Measurements from ENCODE around the gene B3GALNT1. TPM values are rescaled to one million over a fixed set of nuclear protein-coding genes. Genes with fewer than 3 reads are reported as not detected.
A peak's percentile ranks its signal among the peaks of the same experiment; 100 is the strongest.

Gene B3GALNT1
- total and polyA plus RNA-seq, 5 donors from 2014 or later, result 0.06 to 0.47 TPM; not detected in 3

- H3K9me3 ChIP-seq (ENCODE audit: control insufficient read depth in 2 of 2, low read length in 2 of 2), result no peaks in the 10 kb centered on the region
- H3K4me3 ChIP-seq (ENCODE audit: low read depth, low read length), result no peak overlapping the region
- no peak overlapping the region for H3K27ac ChIP-seq (ENCODE audit: insufficient read depth, low read length, poor library complexity, severe bottlenecking)
- no peaks in the 10 kb centered on the region for H3K27me3 ChIP-seq (ENCODE audit: control insufficient read depth, insufficient read depth, low read length)
- no peaks in the 10 kb centered on the region for H3K4me1 ChIP-seq (ENCODE audit: control insufficient read depth, insufficient read depth, low read length, poor library complexity, severe bottlenecking)
- Mint-ChIP-seq H3K9me3 (no peaks in the 10 kb centered on the region), H3K27ac (no peak overlapping the region), H3K27me3 (peaks cover 4% of the 10 kb centered on the region), H3K4me1 (no peaks in the 10 kb centered on the region), H3K36me3 (no peaks in the 10 kb centered on the region), H3K4me3 (no peak overlapping the region)
- ATAC-seq (ENCODE audit: low read depth in 2 of 2), result no peak
- no peak for DNase-seq
- H3K36me3 ChIP-seq (ENCODE audit: control insufficient read depth, insufficient read depth, low read length), result no peaks in the 10 kb centered on the region
Observed at GRCh38 chr3:161072751-161073150, 32.4 kb downstream of the B3GALNT1 start.

- Mint-ChIP-seq H3K4me1 (no peaks in the 10 kb centered on the region), H3K4me3 (no peak overlapping the region)
Observed at GRCh38 chr3:161072211-161072621, 32.9 kb downstream of the B3GALNT1 start.

GRCh38 chr3:161070980-161071663 lies 34.0 kb downstream of the B3GALNT1 start:
- peaks cover under 1% of the 10 kb centered on the region for H3K27me3 Mint-ChIP-seq
- no peak overlapping the region for H3K27ac Mint-ChIP-seq
- no peak overlapping the region for H3K4me3 Mint-ChIP-seq
- Histone ChIP-seq H3K9me3 (ENCODE audit: control insufficient read depth in 2 of 2, low read length in 2 of 2) (no peaks in the 10 kb centered on the region), H3K27ac (ENCODE audit: insufficient read depth, low read length, poor library complexity, severe bottlenecking) (no peak overlapping the region), H3K4me1 (ENCODE audit: control insufficient read depth, insufficient read depth, low read length, poor library complexity, severe bottlenecking) (no peaks in the 10 kb centered on the region), H3K4me3 (ENCODE audit: low read depth, low read length) (no peak overlapping the region), H3K27me3 (ENCODE audit: control insufficient read depth, insufficient read depth, low read length) (no peaks in the 10 kb centered on the region), H3K36me3 (ENCODE audit: control insufficient read depth, insufficient read depth, low read length) (no peaks in the 10 kb centered on the region)
- no peak for ATAC-seq (ENCODE audit: low read depth in 2 of 2)
- DNase-seq, result no peak
- no peaks in the 10 kb centered on the region for H3K4me1 Mint-ChIP-seq
- no peaks in the 10 kb centered on the region for H3K9me3 Mint-ChIP-seq
- H3K36me3 Mint-ChIP-seq, result no peaks in the 10 kb centered on the region

More at GRCh38 chr3:161072211-161072621, 32.9 kb downstream of the B3GALNT1 start:
- no peaks in the 10 kb centered on the region for H3K36me3 Mint-ChIP-seq
- H3K27me3 ChIP-seq (ENCODE audit: control insufficient read depth, insufficient read depth, low read length), result no peaks in the 10 kb centered on the region
- no peaks in the 10 kb centered on the region for H3K36me3 ChIP-seq (ENCODE audit: control insufficient read depth, insufficient read depth, low read length)
- H3K4me1 ChIP-seq (ENCODE audit: control insufficient read depth, insufficient read depth, low read length, poor library complexity, severe bottlenecking), result no peaks in the 10 kb centered on the region
- ATAC-seq (ENCODE audit: low read depth in 2 of 2) (no peak), DNase-seq (peak in 1 of 3 donors; percentile 71)
- H3K27me3 Mint-ChIP-seq, result peaks cover 4% of the 10 kb centered on the region
- no peaks in the 10 kb centered on the region for H3K9me3 Mint-ChIP-seq
- H3K27ac ChIP-seq (ENCODE audit: insufficient read depth, low read length, poor library complexity, severe bottlenecking), result no peak overlapping the region
- H3K9me3 ChIP-seq (ENCODE audit: control insufficient read depth in 2 of 2, low read length in 2 of 2), result no peaks in the 10 kb centered on the region
- no peak overlapping the region for H3K4me3 ChIP-seq (ENCODE audit: low read depth, low read length)
- no peak overlapping the region for H3K27ac Mint-ChIP-seq

GRCh38 chr3:161070252-161070930 lies 34.8 kb downstream of the B3GALNT1 start:
- Histone ChIP-seq H3K4me3 (ENCODE audit: low read depth, low read length) (no peak overlapping the region), H3K27ac (ENCODE audit: insufficient read depth, low read length, poor library complexity, severe bottlenecking) (no peak overlapping the region), H3K27me3 (ENCODE audit: control insufficient read depth, insufficient read depth, low read length) (no peaks in the 10 kb centered on the region), H3K9me3 (ENCODE audit: control insufficient read depth in 2 of 2, low read length in 2 of 2) (no peaks in the 10 kb centered on the region), H3K36me3 (ENCODE audit: control insufficient read depth, insufficient read depth, low read length) (no peaks in the 10 kb centered on the region), H3K4me1 (ENCODE audit: control insufficient read depth, insufficient read depth, low read length, poor library complexity, severe bottlenecking) (no peaks in the 10 kb centered on the region)
- ATAC-seq (ENCODE audit: low read depth in 2 of 2), result no peak
- no peaks in the 10 kb centered on the region for H3K27me3 Mint-ChIP-seq
- H3K4me1 Mint-ChIP-seq, result no peaks in the 10 kb centered on the region
- H3K27ac Mint-ChIP-seq, result no peak overlapping the region
- no peaks in the 10 kb centered on the region for H3K36me3 Mint-ChIP-seq
- H3K4me3 Mint-ChIP-seq, result no peak overlapping the region
- no peaks in the 10 kb centered on the region for H3K9me3 Mint-ChIP-seq
- DNase-seq, result no peak

- H3K27me3 Mint-ChIP-seq, result no peaks in the 10 kb centered on the region
- Histone ChIP-seq H3K4me3 (ENCODE audit: low read depth, low read length) (no peak overlapping the region), H3K9me3 (ENCODE audit: control insufficient read depth in 2 of 2, low read length in 2 of 2) (no peaks in the 10 kb centered on the region), H3K4me1 (ENCODE audit: control insufficient read depth, insufficient read depth, low read length, poor library complexity, severe bottlenecking) (no peaks in the 10 kb centered on the region), H3K27ac (ENCODE audit: insufficient read depth, low read length, poor library complexity, severe bottlenecking) (no peak overlapping the region), H3K36me3 (ENCODE audit: control insufficient read depth, insufficient read depth, low read length) (no peaks in the 10 kb centered on the region), H3K27me3 (ENCODE audit: control insufficient read depth, insufficient read depth, low read length) (no peaks in the 10 kb centered on the region)
- no peak overlapping the region for H3K27ac Mint-ChIP-seq
- H3K36me3 Mint-ChIP-seq, result no peaks in the 10 kb centered on the region
- H3K4me1 Mint-ChIP-seq, result no peaks in the 10 kb centered on the region
- no peak overlapping the region for H3K4me3 Mint-ChIP-seq
- ATAC-seq (ENCODE audit: low read depth in 2 of 2) (peak; percentile 46 to 52), DNase-seq (peak in 1 of 3 donors; percentile 22)
- no peaks in the 10 kb centered on the region for H3K9me3 Mint-ChIP-seq
Observed at GRCh38 chr3:161069511-161070251, 35.5 kb downstream of the B3GALNT1 start.

GRCh38 chr3:161067335-161067734 lies 37.8 kb downstream of the B3GALNT1 start:
- no peaks in the 10 kb centered on the region for H3K9me3 Mint-ChIP-seq
- no peak overlapping the region for H3K27ac ChIP-seq (ENCODE audit: insufficient read depth, low read length, poor library complexity, severe bottlenecking)
- H3K9me3 ChIP-seq (ENCODE audit: control insufficient read depth in 2 of 2, low read length in 2 of 2), result no peaks in the 10 kb centered on the region
- no peaks in the 10 kb centered on the region for H3K27me3 Mint-ChIP-seq
- no peak overlapping the region for H3K27ac Mint-ChIP-seq
- no peaks in the 10 kb centered on the region for H3K27me3 ChIP-seq (ENCODE audit: control insufficient read depth, insufficient read depth, low read length)
- DNase-seq (no peak), ATAC-seq (ENCODE audit: low read depth in 2 of 2) (no peak)
- no peaks in the 10 kb centered on the region for H3K4me1 ChIP-seq (ENCODE audit: control insufficient read depth, insufficient read depth, low read length, poor library complexity, severe bottlenecking)
- H3K4me3 Mint-ChIP-seq, result no peak overlapping the region
- no peaks in the 10 kb centered on the region for H3K36me3 Mint-ChIP-seq
- H3K4me1 Mint-ChIP-seq, result no peaks in the 10 kb centered on the region
- no peaks in the 10 kb centered on the region for H3K36me3 ChIP-seq (ENCODE audit: control insufficient read depth, insufficient read depth, low read length)
- no peak overlapping the region for H3K4me3 ChIP-seq (ENCODE audit: low read depth, low read length)

- Mint-ChIP-seq H3K4me1 (no peaks in the 10 kb centered on the region), H3K9me3 (no peaks in the 10 kb centered on the region), H3K4me3 (no peak overlapping the region), H3K27ac (no peak overlapping the region), H3K27me3 (no peaks in the 10 kb centered on the region), H3K36me3 (no peaks in the 10 kb centered on the region)
- DNase-seq, result no peak
- ATAC-seq (ENCODE audit: low read depth in 2 of 2), result no peak
- Histone ChIP-seq H3K27ac (ENCODE audit: insufficient read depth, low read length, poor library complexity, severe bottlenecking) (no peak overlapping the region), H3K27me3 (ENCODE audit: control insufficient read depth, insufficient read depth, low read length) (no peaks in the 10 kb centered on the region), H3K4me3 (ENCODE audit: low read depth, low read length) (no peak overlapping the region), H3K36me3 (ENCODE audit: control insufficient read depth, insufficient read depth, low read length) (no peaks in the 10 kb centered on the region), H3K4me1 (ENCODE audit: control insufficient read depth, insufficient read depth, low read length, poor library complexity, severe bottlenecking) (no peaks in the 10 kb centered on the region), H3K9me3 (ENCODE audit: control insufficient read depth in 2 of 2, low read length in 2 of 2) (no peaks in the 10 kb centered on the region)
Observed at GRCh38 chr3:161066930-161067329, 38.2 kb downstream of the B3GALNT1 start.
